ENCODE measurements around the gene PRPH2. TPM values are rescaled to one million over a fixed set of nuclear protein-coding genes. Genes with fewer than 3 reads are reported as not detected.
"Not testable (repeated sequence)": the region's sequence is repeated elsewhere in the genome, so short reads cannot be mapped to it uniquely, and the experiment has no call there.

PRPH2 gene
- total RNA-seq, 2 donors from 2014 or later: 0.14 TPM; not detected in 1

- Mint-ChIP-seq H3K36me3 (ENCODE audit: insufficient read depth in 2 of 2) (peaks cover 8 to 33% of the 10 kb centered on the region in 2 donors), H3K9me3 (no peaks in the 10 kb centered on the region), H3K27me3 (ENCODE audit: low read depth) (no peaks in the 10 kb centered on the region), H3K27ac (no peak overlapping the region), H3K4me1 (ENCODE audit: low read depth) (peaks cover 36% of the 10 kb centered on the region), H3K4me3 (no peak overlapping the region)
- DNase-seq (no peak), ATAC-seq (replicated peaks in 1 of 2) (no peak)
These were observed 33.0 kb downstream of the PRPH2 start for GRCh38 chr6:42689371-42689770.

- Mint-ChIP-seq H3K36me3 (ENCODE audit: insufficient read depth in 2 of 2) (peaks cover 8 to 37% of the 10 kb centered on the region in 2 donors), H3K9me3 (no peaks in the 10 kb centered on the region), H3K4me1 (ENCODE audit: low read depth) (peaks cover 26% of the 10 kb centered on the region), H3K4me3 (no peak overlapping the region), H3K27me3 (ENCODE audit: low read depth) (no peaks in the 10 kb centered on the region), H3K27ac (peak overlapping the region; percentile 4)
- DNase-seq (no peak), ATAC-seq (replicated peaks in 1 of 2) (no peak)
These were observed 34.1 kb downstream of the PRPH2 start for GRCh38 chr6:42688281-42688680.

GRCh38 chr6:42679358-42679757, 43.0 kb downstream of the PRPH2 start:
- peaks cover 7 to 38% of the 10 kb centered on the region in 2 donors for H3K36me3 Mint-ChIP-seq (ENCODE audit: insufficient read depth in 2 of 2)

GRCh38 chr6:42674780-42675179, 47.6 kb downstream of the PRPH2 start:
- peaks cover 16% of the 10 kb centered on the region for H3K4me1 Mint-ChIP-seq (ENCODE audit: low read depth)
- H3K27me3 Mint-ChIP-seq (ENCODE audit: low read depth): no peaks in the 10 kb centered on the region
- ATAC-seq (replicated peaks in 1 of 2) (no peak), DNase-seq (no peak)
- H3K9me3 Mint-ChIP-seq: no peaks in the 10 kb centered on the region
- peak overlapping the region; percentile 24 for H3K27ac Mint-ChIP-seq
- no peak overlapping the region for H3K4me3 Mint-ChIP-seq
- H3K36me3 Mint-ChIP-seq (ENCODE audit: insufficient read depth in 2 of 2): peaks cover 14 to 50% of the 10 kb centered on the region in 2 donors

More at GRCh38 chr6:42679358-42679757, 43.0 kb downstream of the PRPH2 start:
- Mint-ChIP-seq H3K4me3 (no peak overlapping the region), H3K4me1 (ENCODE audit: low read depth) (no peaks in the 10 kb centered on the region), H3K27me3 (ENCODE audit: low read depth) (no peaks in the 10 kb centered on the region), H3K9me3 (no peaks in the 10 kb centered on the region), H3K27ac (no peak overlapping the region)
- no peak for ATAC-seq (replicated peaks in 1 of 2)
- no peak for DNase-seq

- peaks cover 15 to 49% of the 10 kb centered on the region in 2 donors for H3K36me3 Mint-ChIP-seq (ENCODE audit: insufficient read depth in 2 of 2)
These were observed 48.0 kb downstream of the PRPH2 start for GRCh38 chr6:42674368-42674767.

GRCh38 chr6:42664718-42665117, 57.7 kb downstream of the PRPH2 start:
- no peak overlapping the region for H3K27ac Mint-ChIP-seq
- peaks cover 8 to 25% of the 10 kb centered on the region in 2 donors for H3K36me3 Mint-ChIP-seq (ENCODE audit: insufficient read depth in 2 of 2)
- H3K4me1 Mint-ChIP-seq (ENCODE audit: low read depth): peaks cover 4% of the 10 kb centered on the region
- DNase-seq: no peak
- ATAC-seq (replicated peaks in 1 of 2): no peak
- no peak overlapping the region for H3K4me3 Mint-ChIP-seq
- no peaks in the 10 kb centered on the region for H3K27me3 Mint-ChIP-seq (ENCODE audit: low read depth)
- H3K9me3 Mint-ChIP-seq: no peaks in the 10 kb centered on the region

More at GRCh38 chr6:42674368-42674767, 48.0 kb downstream of the PRPH2 start:
- not testable (repeated sequence) for H3K27me3 Mint-ChIP-seq (ENCODE audit: low read depth); DNase-seq; H3K27ac Mint-ChIP-seq; H3K9me3 Mint-ChIP-seq; ATAC-seq (replicated peaks in 1 of 2); H3K4me3 Mint-ChIP-seq
- peaks cover 20% of the 10 kb centered on the region for H3K4me1 Mint-ChIP-seq (ENCODE audit: low read depth)

- peak; percentile 77 to 82 for DNase-seq
- peak; percentile 67 to 68 for ATAC-seq (replicated peaks in 1 of 2)
- H3K27me3 Mint-ChIP-seq (ENCODE audit: low read depth): no peaks in the 10 kb centered on the region
- no peaks in the 10 kb centered on the region for H3K9me3 Mint-ChIP-seq
- H3K4me1 Mint-ChIP-seq (ENCODE audit: low read depth): no peaks in the 10 kb centered on the region
- peaks cover 8 to 21% of the 10 kb centered on the region in 2 donors for H3K36me3 Mint-ChIP-seq (ENCODE audit: insufficient read depth in 2 of 2)
- no peak overlapping the region for H3K27ac Mint-ChIP-seq
- no peak overlapping the region for H3K4me3 Mint-ChIP-seq
These were observed 60.8 kb downstream of the PRPH2 start for GRCh38 chr6:42661540-42662153.

- Mint-ChIP-seq H3K9me3 (no peaks in the 10 kb centered on the region), H3K27me3 (ENCODE audit: low read depth) (no peaks in the 10 kb centered on the region), H3K36me3 (ENCODE audit: insufficient read depth in 2 of 2) (peaks cover 5 to 19% of the 10 kb centered on the region in 2 donors), H3K4me1 (ENCODE audit: low read depth) (no peaks in the 10 kb centered on the region), H3K27ac (peak overlapping the region; percentile 16), H3K4me3 (no peak overlapping the region)
- no peak for DNase-seq
- ATAC-seq (replicated peaks in 1 of 2): no peak
These were observed 62.6 kb downstream of the PRPH2 start for GRCh38 chr6:42659806-42660205.

- H3K36me3 Mint-ChIP-seq (ENCODE audit: insufficient read depth in 2 of 2): peaks cover 1 to 14% of the 10 kb centered on the region in 2 donors
- no peaks in the 10 kb centered on the region for H3K27me3 Mint-ChIP-seq (ENCODE audit: low read depth)
- no peak for DNase-seq
- no peaks in the 10 kb centered on the region for H3K9me3 Mint-ChIP-seq
- no peak for ATAC-seq (replicated peaks in 1 of 2)
- H3K27ac Mint-ChIP-seq: peak overlapping the region; percentile 82
- H3K4me1 Mint-ChIP-seq (ENCODE audit: low read depth): no peaks in the 10 kb centered on the region
- no peak overlapping the region for H3K4me3 Mint-ChIP-seq
These were observed 68.5 kb downstream of the PRPH2 start for GRCh38 chr6:42653851-42654250.

GRCh38 chr6:42652024-42652746, 70.2 kb downstream of the PRPH2 start:
- H3K9me3 Mint-ChIP-seq: no peaks in the 10 kb centered on the region
- H3K4me3 Mint-ChIP-seq: no peak overlapping the region
- no peaks in the 10 kb centered on the region for H3K4me1 Mint-ChIP-seq (ENCODE audit: low read depth)
- ATAC-seq (replicated peaks in 1 of 2) (no peak), DNase-seq (no peak)
- peaks cover 4 to 7% of the 10 kb centered on the region in 2 donors for H3K36me3 Mint-ChIP-seq (ENCODE audit: insufficient read depth in 2 of 2)
- no peaks in the 10 kb centered on the region for H3K27me3 Mint-ChIP-seq (ENCODE audit: low read depth)
- peak overlapping the region; percentile 24 for H3K27ac Mint-ChIP-seq

Other genes with a start within 250 kb of the PRPH2 start
- gene UBR2, start 158.6 kb downstream of the PRPH2 start, total RNA-seq: 10 to 100 TPM; 33.9 to 36.9 TPM
- 10 to 100 TPM; 24.3 to 25.3 TPM for gene TBCC, start 23.5 kb upstream of the PRPH2 start, total RNA-seq
- gene BICRAL, start 59.5 kb upstream of the PRPH2 start, total RNA-seq: 10 to 100 TPM; 21.9 to 24.4 TPM
- gene RPL7L1, start 157.0 kb upstream of the PRPH2 start, total RNA-seq: 100 to 1,000 TPM; 116 to 117 TPM
- not detected for gene PTCRA, start 193.5 kb upstream of the PRPH2 start, total RNA-seq
- 10 to 100 TPM; 37.3 to 46.1 TPM for gene CNPY3, start 206.9 kb upstream of the PRPH2 start, total RNA-seq
- gene GNMT, start 238.2 kb upstream of the PRPH2 start, total RNA-seq: under 1 TPM; 0.69 to 0.70 TPM